HepG2 (cell line): ENCODE measurements around the gene KCNIP3. TPM values are rescaled to one million over a fixed set of nuclear protein-coding genes. Genes with fewer than 3 reads are reported as not detected.

Source experiments
- ATAC-seq: fragments of 200-7000 bp; cut with Tn5 transposase; 3 replicates; pipeline ENCODE4 v1.9.1; 2020; ENCODE audit warnings: mild to moderate bottlenecking, moderate library complexity
- BruUV-seq: library from RNA; stranded (reverse); fragments of 400-500 nt; replicated peaks from 2 replicates; lab custom pipeline; 2021; lab: Mats Ljungman, UMichigan
- CTCF ChIA-PET: fragments of 300-600 bp; formaldehyde crosslinking; extraction: SDS; loops from one replicate; lab custom pipeline; 2021; ENCODE audit warnings: low total read pairs, inconsistent platforms, low intra/inter-chr PET ratio; lab: Yijun Ruan, JAX
- POLR2A ChIA-PET: fragments of 350-600 bp; sonication (Branson Sonifier 250); formaldehyde crosslinking; loops from one replicate; lab custom pipeline; 2020; ENCODE audit warnings: antibody characterized with exemption, inconsistent platforms; lab: Yijun Ruan, JAX
- DNase-seq: peaks from one replicate; pipeline ENCODE4 v3.0.0-alpha.2; 2015; ENCODE audit warnings: low spot score
- FAIRE-seq: peaks from 3 replicates; lab custom pipeline; 2011; peaks lifted over from hg19 to GRCh38; lab: Jason Lieb, UNC
- H2AFZ ChIP-seq: one replicate; pipeline ENCODE4 v1.6.1; 2011; ENCODE audit warnings: low read length, inconsistent platforms
- H3K27ac ChIP-seq: fragments of 300-600 bp; 3 replicates; pipeline ENCODE4 v1.8.0; 2011; ENCODE audit warnings: mixed run types, mild to moderate bottlenecking, mixed read lengths, low read length, inconsistent platforms; ENCODE audit not compliant: insufficient read depth; ENCODE audit errors: extremely low read length
- H3K27me3 ChIP-seq, 2 experiments: fragments of 200-600 bp in 1 of 2; 2 replicates in 1 of 2; 3 replicates in 1 of 2; pipeline versions ENCODE4 v1.6.0 to v1.8.0; 2011; ENCODE audit warnings: low read length in 2 of 2, mild to moderate bottlenecking in 2 of 2, moderate library complexity in 2 of 2, inconsistent platforms in 1 of 2; ENCODE audit not compliant: insufficient read depth in 2 of 2, control insufficient read depth in 1 of 2
- H3K36me3 ChIP-seq, 2 experiments: fragments of 200-600 bp in 1 of 2; replicated peaks in 1 of 2; 2 replicates in 1 of 2; 3 replicates in 1 of 2; pipeline versions ENCODE4 v1.5.1 to v1.8.0; 2011; ENCODE audit warnings: low read length in 2 of 2, inconsistent platforms in 1 of 2; ENCODE audit not compliant: insufficient read depth in 2 of 2, control insufficient read depth in 1 of 2
- H3K4me1 ChIP-seq: 2 replicates; pipeline ENCODE4 v1.5.1; 2012; ENCODE audit warnings: low read length, inconsistent platforms; ENCODE audit not compliant: insufficient read depth
- H3K4me2 ChIP-seq: 2 replicates; pipeline ENCODE4 v1.6.0; 2011; ENCODE audit warnings: low read depth, low read length, inconsistent platforms
- H3K4me3 ChIP-seq, 3 experiments: fragments of 200-600 bp in 1 of 3; sonication (generic), shearing (Covaris generic) in 1 of 3; replicated peaks in 1 of 3; 2 replicates each; pipeline ENCODE4 v1.5.1; 2011 to 2016; ENCODE audit warnings: low read length in 3 of 3, inconsistent platforms in 2 of 3, low read depth in 2 of 3, mild to moderate bottlenecking in 2 of 3, control low read depth in 1 of 3, mixed read lengths in 1 of 3; ENCODE audit not compliant: insufficient read depth in 1 of 3
- H3K79me2 ChIP-seq: one replicate; pipeline ENCODE4 v1.6.1; 2011; ENCODE audit warnings: low read length, inconsistent platforms; ENCODE audit not compliant: insufficient read depth
- H3K9ac ChIP-seq: 2 replicates; pipeline ENCODE4 v1.6.0; 2011; ENCODE audit warnings: mild to moderate bottlenecking, low read depth, low read length, inconsistent platforms; ENCODE audit not compliant: insufficient read depth
- H3K9me3 ChIP-seq: 2 replicates; pipeline ENCODE4 v1.5.1; 2012; ENCODE audit warnings: mild to moderate bottlenecking, low read length
- H4K20me1 ChIP-seq: 2 replicates; pipeline ENCODE4 v1.6.0; 2011; ENCODE audit warnings: inconsistent platforms, mild to moderate bottlenecking, low read length, moderate library complexity; ENCODE audit not compliant: insufficient read depth
- ARID3A ChIP-seq: IDR thresholded peaks from 2 replicates; pipeline ENCODE4 v1.6.1; 2012; ENCODE audit warnings: low read depth, low read length, improper control_type of control experiment
- ARID5B ChIP-seq: IDR thresholded peaks from 2 replicates; pipeline ENCODE4 v1.4.0; 2020; ENCODE audit warnings: mild to moderate bottlenecking, missing genetic modification reagents
- CHD4 ChIP-seq: fragments of 200-600 bp; sonication (generic); IDR thresholded peaks from 2 replicates; pipeline ENCODE4 v1.7.0; 2017; ENCODE audit warnings: mild to moderate bottlenecking, low read length, borderline replicate concordance
- EZH2 ChIP-seq: conservative IDR thresholded peaks from 2 replicates; pipeline ENCODE4 v1.6.1; 2012; ENCODE audit warnings: mild to moderate bottlenecking, low read depth, low read length, moderate library complexity
- MED8 ChIP-seq: sonication (generic); formaldehyde crosslinking; IDR thresholded peaks from 2 replicates; pipeline ENCODE4 v1.8.1; 2023; ENCODE audit warnings: mild to moderate bottlenecking, missing genetic modification reagents; ENCODE audit not compliant: insufficient replicate concordance
- MYPOP ChIP-seq: sonication (generic); formaldehyde crosslinking; IDR thresholded peaks from 2 replicates; pipeline ENCODE4 v1.8.1; 2023; ENCODE audit warnings: mild to moderate bottlenecking, moderate library complexity, missing genetic modification reagents
- NFATC3 ChIP-seq: sonication (generic); formaldehyde crosslinking; IDR thresholded peaks from 2 replicates; pipeline ENCODE4 v1.5.1; 2020; ENCODE audit warnings: mild to moderate bottlenecking, missing genetic modification reagents
- SALL1 ChIP-seq: sonication (generic); formaldehyde crosslinking; IDR thresholded peaks from 2 replicates; pipeline ENCODE4 v1.8.0; 2022; ENCODE audit warnings: mild to moderate bottlenecking, missing genetic modification reagents
- SPEN ChIP-seq: sonication (generic); formaldehyde crosslinking; IDR thresholded peaks from 2 replicates; pipeline ENCODE4 v1.5.1; 2020; ENCODE audit warnings: low read depth, mild to moderate bottlenecking, missing genetic modification reagents
- ZNF350 ChIP-seq: sonication (generic); formaldehyde crosslinking; IDR thresholded peaks from 2 replicates; pipeline ENCODE4 v1.4.0; 2020; ENCODE audit warnings: mild to moderate bottlenecking, low read depth, missing genetic modification reagents, borderline replicate concordance
- ZNF446 ChIP-seq: sonication (generic); formaldehyde crosslinking; IDR thresholded peaks from 2 replicates; pipeline ENCODE4 v1.5.0; 2020; ENCODE audit warnings: mild to moderate bottlenecking, missing genetic modification reagents
- ZNF574 ChIP-seq: sonication (generic); formaldehyde crosslinking; IDR thresholded peaks from 2 replicates; pipeline ENCODE4 v1.4.0; 2020; ENCODE audit warnings: missing genetic modification reagents
- ZSCAN22 ChIP-seq: sonication (generic); formaldehyde crosslinking; IDR thresholded peaks from 2 replicates; pipeline ENCODE4 v1.4.0; 2020; ENCODE audit warnings: mild to moderate bottlenecking, missing genetic modification reagents
- WGBS: methylation state at CpG from one replicate; pipeline ENCODE4 v1.1.6; 2017; ENCODE audit warnings: low lambda C conversion rate; 5-methylcytosine and 5-hydroxymethylcytosine counted together
- in situ Hi-C: cut with HindIII; loops from 2 replicates; pipeline ENCODE4 v1.10.0; 2017; ENCODE audit warnings: low pct_unique_long_range_greater_than_20kb; ENCODE audit not compliant: extremely low pct_ligation_motif_present
- intact Hi-C: fragments of 100-400 bp; cut with micrococcal nuclease; formaldehyde crosslinking; loops from one replicate; pipeline ENCODE4 v1.10.0; 2022; ENCODE audit not compliant: unreplicated experiment
- polyA plus RNA-seq, 8 experiments: library from polyadenylated mRNA; depleted of rRNA in 3 of 8; stranded (reverse) in 7 of 8; unstranded in 1 of 8; fragments of >200 nt; fragmentation: Illumina TruSeq in 4 of 8; extraction: Trizol in 4 of 8; gene quantifications; 2 replicates each; pipeline versions ENCODE4 v1.2.1 to v1.2.3, GENCODE V29; 2011 to 2016; ENCODE audit warnings: low read depth in 4 of 8, missing spikeins in 1 of 8, mixed read lengths in 1 of 8; ENCODE audit not compliant: insufficient read depth in 1 of 8
- total RNA-seq, 5 experiments: library from RNA; depleted of rRNA; stranded (reverse); fragments of >200 nt; fragmentation: Illumina TruSeq; extraction: Trizol; gene quantifications; 2 replicates each; pipeline ENCODE4 v1.2.3, GENCODE V29; 2016; ENCODE audit warnings: low read depth in 1 of 5

KCNIP3 gene
- total and polyA plus RNA-seq, 2 of the 13 experiments (the other 11 are each of a cell fraction or from before 2014, with no cell fraction given) = not detected

GRCh38 chr2:95345563-95346230 lies 48.5 kb downstream of the KCNIP3 start:
- CTCF ChIA-PET = interaction anchor here (1.8 kb wide), 1 partner anchor 383 kb away, joined by 7 read pairs; no protein-coding TSS in a partner anchor
- H3K27me3 ChIP-seq = peaks cover 16 to 91% of the 10 kb centered on the region in 2 experiments; a peak in 4 of 5 replicates
- no peak overlapping the region for H3K9ac ChIP-seq
- DNase-seq (peak; percentile 29), ATAC-seq (peak; percentile 95), FAIRE-seq (peak; percentile 59)
- H3K79me2 ChIP-seq = no peaks in the 10 kb centered on the region
- H3K36me3 ChIP-seq = no peaks in the 10 kb centered on the region
- intact Hi-C loops (loop anchor here (1.0 kb wide), 2 partner anchors 57 to 384 kb away; partner anchors contain the start of gene FAHD2A), in situ Hi-C loops (no loop called here)
- peak overlapping the region; percentile 89 for H3K4me2 ChIP-seq
- BruUV-seq = no TSS peak
- WGBS = 5% methylated on average over 42 of the region's 65 CpGs
- H3K4me3 ChIP-seq = peak overlapping the region; percentile 21 to 71 (median 47); a peak in 4 of 6 replicates
- H2AFZ ChIP-seq = no peak overlapping the region
- H3K9me3 ChIP-seq = no peaks in the 10 kb centered on the region
- no peaks in the 10 kb centered on the region; the same call in 1 of the 2 replicates for H4K20me1 ChIP-seq
- POLR2A ChIA-PET = no interaction called here
- H3K4me1 ChIP-seq = peaks cover 7% of the 10 kb centered on the region; the same call in 1 of the 2 replicates
- H3K27ac ChIP-seq = no peak overlapping the region
- peak; percentile 72; the same call in 1 of the 2 replicates for TF ChIP-seq SALL1 (CRISPR knock-in tag)
- TF ChIP-seq CHD4 = no peak
- TF ChIP-seq MYPOP (CRISPR knock-in tag) = peak; percentile 72; the same call in 1 of the 2 replicates
- TF ChIP-seq ZNF350 = peak; percentile 55; the same call in 1 of the 2 replicates
- TF ChIP-seq NFATC3 = 0 out of 2 replicates have a peak, but pooled peaks have one; percentile 58
- 0 out of 2 replicates have a peak, but pooled peaks have one; percentile 67 for TF ChIP-seq ZNF446 (CRISPR knock-in tag)
- no peak for TF ChIP-seq ARID3A
- peak; percentile 100 for TF ChIP-seq EZH2
- no peak for TF ChIP-seq ZNF574 (CRISPR knock-in tag)
- no peak for TF ChIP-seq ARID5B (CRISPR knock-in tag)
- no peak for TF ChIP-seq ZSCAN22
- peak; percentile 26; the same call in 1 of the 2 replicates for TF ChIP-seq SPEN (CRISPR knock-in tag)
- TF ChIP-seq MED8 (CRISPR knock-in tag) = no peak
